OCI-LY1 (cell line): ENCODE results near the gene SNCG.

ENCODE experiments used
- EZH2 ChIP-seq: fragments of 200-600 bp; sonication (generic), shearing (Covaris generic); IDR thresholded peaks from 2 replicates; pipeline ENCODE4 v1.8.0; 2017; ENCODE audit warnings: borderline replicate concordance, mixed run types, mild to moderate bottlenecking, antibody characterized with exemption, low read length, moderate library complexity, mixed read lengths
- TF ChIP-seq, protein P1 (sequence below): fragments of 200-600 bp; sonication (generic), shearing (Covaris generic); IDR thresholded peaks from 2 replicates; pipeline ENCODE4 v1.5.1; 2017; ENCODE audit warnings: mild to moderate bottlenecking, antibody characterized with exemption, low read length, moderate library complexity, mixed read lengths

GRCh38 chr10:86979296-86979818, 21.0 kb downstream of the SNCG start:
- TF ChIP-seq, protein P1, sequence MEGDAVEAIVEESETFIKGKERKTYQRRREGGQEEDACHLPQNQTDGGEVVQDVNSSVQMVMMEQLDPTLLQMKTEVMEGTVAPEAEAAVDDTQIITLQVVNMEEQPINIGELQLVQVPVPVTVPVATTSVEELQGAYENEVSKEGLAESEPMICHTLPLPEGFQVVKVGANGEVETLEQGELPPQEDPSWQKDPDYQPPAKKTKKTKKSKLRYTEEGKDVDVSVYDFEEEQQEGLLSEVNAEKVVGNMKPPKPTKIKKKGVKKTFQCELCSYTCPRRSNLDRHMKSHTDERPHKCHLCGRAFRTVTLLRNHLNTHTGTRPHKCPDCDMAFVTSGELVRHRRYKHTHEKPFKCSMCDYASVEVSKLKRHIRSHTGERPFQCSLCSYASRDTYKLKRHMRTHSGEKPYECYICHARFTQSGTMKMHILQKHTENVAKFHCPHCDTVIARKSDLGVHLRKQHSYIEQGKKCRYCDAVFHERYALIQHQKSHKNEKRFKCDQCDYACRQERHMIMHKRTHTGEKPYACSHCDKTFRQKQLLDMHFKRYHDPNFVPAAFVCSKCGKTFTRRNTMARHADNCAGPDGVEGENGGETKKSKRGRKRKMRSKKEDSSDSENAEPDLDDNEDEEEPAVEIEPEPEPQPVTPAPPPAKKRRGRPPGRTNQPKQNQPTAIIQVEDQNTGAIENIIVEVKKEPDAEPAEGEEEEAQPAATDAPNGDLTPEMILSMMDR: no peak
- TF ChIP-seq EZH2: no peak
